ENCODE data around the gene SCYGR2. TPM values are rescaled to one million over a fixed set of nuclear protein-coding genes. Genes with fewer than 3 reads are reported as not detected.

The SCYGR2 gene
- total RNA-seq, 2 donors from 2014 or later: not detected

DNA sequence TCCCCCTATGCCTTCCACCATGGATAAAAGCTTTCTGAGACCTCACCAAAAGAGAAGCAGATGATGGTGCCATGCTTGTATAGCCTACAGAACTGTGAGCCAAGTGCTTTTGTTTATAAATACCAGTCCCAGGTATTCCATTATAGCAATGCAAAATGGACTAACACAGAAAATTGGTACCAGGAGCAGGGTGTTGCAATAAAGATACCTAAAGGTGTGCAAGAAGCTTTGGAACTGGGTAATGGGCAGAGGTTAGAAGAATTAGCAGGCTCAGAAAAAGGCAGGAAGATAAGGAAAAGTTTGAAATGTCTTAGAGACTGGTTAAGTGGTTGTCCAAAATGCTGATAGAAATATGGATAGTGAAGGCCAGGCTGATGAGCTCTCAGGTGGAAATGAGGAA lies 16.3 kb upstream of the SCYGR2 start:
- no peaks in the 10 kb centered on the region for H3K4me1 ChIP-seq
- DNase-seq: no peak
- H3K36me3 ChIP-seq: no peaks in the 10 kb centered on the region
- TF ChIP-seq, protein P1, sequence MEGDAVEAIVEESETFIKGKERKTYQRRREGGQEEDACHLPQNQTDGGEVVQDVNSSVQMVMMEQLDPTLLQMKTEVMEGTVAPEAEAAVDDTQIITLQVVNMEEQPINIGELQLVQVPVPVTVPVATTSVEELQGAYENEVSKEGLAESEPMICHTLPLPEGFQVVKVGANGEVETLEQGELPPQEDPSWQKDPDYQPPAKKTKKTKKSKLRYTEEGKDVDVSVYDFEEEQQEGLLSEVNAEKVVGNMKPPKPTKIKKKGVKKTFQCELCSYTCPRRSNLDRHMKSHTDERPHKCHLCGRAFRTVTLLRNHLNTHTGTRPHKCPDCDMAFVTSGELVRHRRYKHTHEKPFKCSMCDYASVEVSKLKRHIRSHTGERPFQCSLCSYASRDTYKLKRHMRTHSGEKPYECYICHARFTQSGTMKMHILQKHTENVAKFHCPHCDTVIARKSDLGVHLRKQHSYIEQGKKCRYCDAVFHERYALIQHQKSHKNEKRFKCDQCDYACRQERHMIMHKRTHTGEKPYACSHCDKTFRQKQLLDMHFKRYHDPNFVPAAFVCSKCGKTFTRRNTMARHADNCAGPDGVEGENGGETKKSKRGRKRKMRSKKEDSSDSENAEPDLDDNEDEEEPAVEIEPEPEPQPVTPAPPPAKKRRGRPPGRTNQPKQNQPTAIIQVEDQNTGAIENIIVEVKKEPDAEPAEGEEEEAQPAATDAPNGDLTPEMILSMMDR (IDR thresholded peaks at IDR 0.05): no peak
- H3K9ac ChIP-seq (ENCODE audit: low read depth in 2 of 2, low read length in 2 of 2): no peak overlapping the region
- no peak overlapping the region for H3K4me3 ChIP-seq
- no peak overlapping the region for H3K27ac ChIP-seq
- H3K27me3 ChIP-seq: no peaks in the 10 kb centered on the region
- no peaks in the 10 kb centered on the region for H3K9me3 ChIP-seq
- intact Hi-C loops (cut with DNase I): no loop called here

DNA sequence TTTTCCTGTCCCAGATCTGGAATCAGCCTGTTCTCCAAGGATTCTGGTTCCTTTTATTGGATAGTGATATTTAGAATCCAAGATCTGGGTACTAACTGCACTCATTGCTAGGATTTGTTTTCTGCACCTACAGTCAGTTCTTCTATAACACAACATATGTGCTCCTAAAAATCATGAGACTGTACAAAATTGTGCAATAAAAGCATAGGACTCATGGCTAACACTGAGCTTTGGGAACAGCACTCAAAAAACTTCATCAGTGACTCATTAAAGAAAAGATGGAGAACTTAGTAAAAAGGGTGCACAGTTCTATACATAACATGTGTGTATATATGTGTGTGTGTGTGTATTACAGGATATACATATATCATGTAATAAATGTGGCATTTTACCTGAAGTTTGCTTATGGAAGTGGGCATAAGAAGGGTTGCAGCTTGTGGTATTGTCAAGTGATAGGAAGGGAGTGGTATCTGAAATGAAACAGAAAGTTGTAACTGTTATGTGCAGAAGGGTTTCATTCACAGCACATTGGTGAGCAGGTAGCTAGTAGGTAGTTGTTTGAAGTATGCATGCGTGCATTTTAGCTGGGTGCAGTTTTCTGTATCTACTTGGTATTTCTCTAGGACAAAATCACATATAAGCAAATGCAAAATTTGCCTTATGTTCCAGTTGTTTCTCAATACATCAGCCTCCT lies 5.9 kb upstream of the SCYGR2 start:
- no peaks in the 10 kb centered on the region for H3K36me3 ChIP-seq
- TF ChIP-seq, protein P1 (IDR thresholded peaks at IDR 0.05): no peak
- intact Hi-C loops (cut with DNase I): no loop called here

DNA sequence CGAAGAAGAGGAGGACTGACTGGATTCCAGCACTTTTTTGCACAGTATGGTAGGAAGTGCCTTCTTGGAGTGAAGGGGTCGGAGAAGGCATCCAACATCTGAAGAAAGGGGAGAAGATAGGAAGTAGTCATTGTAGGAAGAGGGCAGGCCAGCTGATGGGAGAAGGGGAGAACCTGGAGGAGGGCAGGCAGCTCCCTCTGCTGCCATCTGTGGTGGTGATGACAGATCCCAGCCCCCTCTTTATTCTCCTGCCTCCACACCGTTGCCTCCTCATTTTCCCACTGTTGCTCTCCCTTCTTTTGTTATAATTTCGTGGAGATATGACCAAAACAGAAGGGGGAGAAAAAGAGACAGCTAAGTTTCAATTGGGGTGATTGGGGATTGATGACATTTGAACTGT lies 2.9 kb upstream of the SCYGR2 start:
- TF ChIP-seq, protein P1 (IDR thresholded peaks at IDR 0.05): no peak
- H3K27ac ChIP-seq: no peak overlapping the region

More for the DNA sequence above, 5.9 kb upstream of the SCYGR2 start:
- Histone ChIP-seq H3K27ac (no peak overlapping the region), H3K4me1 (no peaks in the 10 kb centered on the region), H3K4me3 (no peak overlapping the region), H3K27me3 (no peaks in the 10 kb centered on the region), H3K9ac (ENCODE audit: low read depth in 2 of 2, low read length in 2 of 2) (no peak overlapping the region), H3K9me3 (no peaks in the 10 kb centered on the region)
- no peak for DNase-seq

DNA sequence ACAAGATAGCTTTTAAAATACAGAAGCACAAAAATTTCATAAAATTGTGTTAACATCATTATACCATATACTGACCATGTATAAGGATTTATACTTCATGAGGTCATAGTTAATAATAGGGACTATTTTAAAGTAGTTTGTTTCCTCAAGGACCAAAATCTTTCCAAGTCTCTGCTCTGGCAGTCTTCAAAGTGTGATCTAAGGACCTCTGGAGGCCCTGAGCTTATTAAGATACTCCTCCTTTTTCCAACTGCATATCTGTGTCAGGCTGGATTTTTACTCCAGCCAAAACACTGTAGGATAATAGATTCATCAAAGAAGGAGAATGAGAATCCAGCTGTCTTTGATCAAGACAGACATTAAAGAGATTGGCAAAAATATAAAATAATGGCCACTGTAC lies 1.7 kb upstream of the SCYGR2 start:
- Histone ChIP-seq H3K27me3 (no peaks in the 10 kb centered on the region), H3K4me1 (no peaks in the 10 kb centered on the region), H3K36me3 (no peaks in the 10 kb centered on the region), H3K27ac (no peak overlapping the region), H3K4me3 (no peak overlapping the region), H3K9me3 (no peaks in the 10 kb centered on the region), H3K9ac (ENCODE audit: low read depth in 2 of 2, low read length in 2 of 2) (no peak overlapping the region)
- intact Hi-C loops (cut with DNase I): no loop called here
- no peak for DNase-seq
- TF ChIP-seq, protein P1 (IDR thresholded peaks at IDR 0.05): no peak

More for the DNA sequence above, 2.9 kb upstream of the SCYGR2 start:
- no peaks in the 10 kb centered on the region for H3K36me3 ChIP-seq
- no peaks in the 10 kb centered on the region for H3K4me1 ChIP-seq
- no peak overlapping the region for H3K4me3 ChIP-seq
- DNase-seq: no peak
- intact Hi-C loops (cut with DNase I): no loop called here
- no peaks in the 10 kb centered on the region for H3K9me3 ChIP-seq
- H3K9ac ChIP-seq (ENCODE audit: low read depth in 2 of 2, low read length in 2 of 2): no peak overlapping the region
- no peaks in the 10 kb centered on the region for H3K27me3 ChIP-seq

DNA sequence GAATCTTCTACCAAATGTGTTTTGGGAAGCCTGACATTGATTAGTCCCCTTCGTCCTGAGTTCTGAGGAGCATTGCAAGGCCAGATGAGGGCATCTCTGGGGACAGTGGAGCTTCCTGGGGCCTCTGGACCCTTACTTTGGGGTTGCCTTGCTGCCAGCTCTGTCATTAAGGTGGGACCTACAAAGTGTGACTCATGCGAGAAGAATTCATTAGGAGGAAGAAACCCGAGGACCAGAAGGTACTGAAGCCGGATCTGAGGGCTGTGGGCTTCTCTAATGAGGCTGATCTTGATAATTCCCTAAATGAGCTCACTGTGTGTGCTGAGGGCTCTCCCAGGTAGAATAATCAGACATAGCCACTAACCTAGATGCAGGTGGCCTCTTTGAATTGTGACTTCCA lies 695 bp upstream of the SCYGR2 start:
- DNase-seq: no peak
- H3K9ac ChIP-seq (ENCODE audit: low read depth in 2 of 2, low read length in 2 of 2): no peak overlapping the region
- no peaks in the 10 kb centered on the region for H3K36me3 ChIP-seq
- no peaks in the 10 kb centered on the region for H3K9me3 ChIP-seq
- intact Hi-C loops (cut with DNase I): no loop called here
- H3K4me3 ChIP-seq: no peak overlapping the region
- TF ChIP-seq, protein P1 (IDR thresholded peaks at IDR 0.05): no peak
- no peaks in the 10 kb centered on the region for H3K27me3 ChIP-seq
- no peak overlapping the region for H3K27ac ChIP-seq
- no peaks in the 10 kb centered on the region for H3K4me1 ChIP-seq

All from colonic mucosa (tissue), 4 donors.